Neural cell (in vitro differentiated cells): ENCODE results near the gene GALE. TPM values are rescaled to one million over a fixed set of nuclear protein-coding genes. Genes with fewer than 3 reads are reported as not detected.
A peak's percentile ranks its signal among the peaks of the same experiment; 100 is the strongest.

Source experiments
- H2AFZ ChIP-seq: fragments of 200-600, 300-800 bp; sonication (generic), shearing (Covaris generic); 2 replicates; pipeline ENCODE4 v1.6.0; 2014; ENCODE audit warnings: low read depth, mild to moderate bottlenecking, antibody characterized with exemption, low read length, moderate library complexity
- H3F3A ChIP-seq: fragments of 200-600 bp; shearing (Covaris generic); 2 replicates; pipeline ENCODE4 v1.6.1; 2016; ENCODE audit warnings: mild to moderate bottlenecking, moderate library complexity, mixed read lengths, antibody characterized with exemption, low read length; ENCODE audit not compliant: insufficient read depth, poor library complexity, severe bottlenecking
- H3K27ac ChIP-seq: fragments of 200-600, 300-800 bp; sonication (generic), shearing (Covaris generic); 2 replicates; pipeline ENCODE4 v1.5.1; 2014; ENCODE audit warnings: mild to moderate bottlenecking, low read length, moderate library complexity
- H3K27me3 ChIP-seq: fragments of 300-800, 200-600 bp; sonication (generic), shearing (Covaris generic); 2 replicates; pipeline ENCODE4 v1.6.0; 2014; ENCODE audit warnings: mild to moderate bottlenecking, low read depth, low read length, moderate library complexity; ENCODE audit not compliant: insufficient read depth
- H3K36me3 ChIP-seq: fragments of 300-800, 200-600 bp; sonication (generic), shearing (Covaris generic); 2 replicates; pipeline ENCODE4 v1.5.1; 2014; ENCODE audit warnings: mild to moderate bottlenecking, antibody characterized with exemption, low read length, moderate library complexity; ENCODE audit not compliant: insufficient read depth
- H3K4me2 ChIP-seq: fragments of 300-800, 200-600 bp; sonication (generic), shearing (Covaris generic); 2 replicates; pipeline ENCODE4 v1.6.0; 2014; ENCODE audit warnings: mild to moderate bottlenecking, low read length
- H3K4me3 ChIP-seq: fragments of 300-800, 200-600 bp; sonication (generic), shearing (Covaris generic); 2 replicates; pipeline ENCODE4 v1.5.1; 2014; ENCODE audit warnings: mild to moderate bottlenecking, low read length, moderate library complexity
- H3K79me2 ChIP-seq: fragments of 200-600 bp; shearing (Covaris generic); replicated peaks from 2 replicates; pipeline ENCODE4 v1.6.0; 2014; ENCODE audit warnings: mild to moderate bottlenecking, low read length, moderate library complexity; ENCODE audit not compliant: insufficient read depth
- H3K9ac ChIP-seq: fragments of 300-800, 200-600 bp; sonication (generic), shearing (Covaris generic); 2 replicates; pipeline ENCODE4 v1.6.1; 2016; ENCODE audit warnings: mild to moderate bottlenecking, low read length, mixed read lengths
- H3K9me2 ChIP-seq: fragments of 200-600 bp; shearing (Covaris generic); 2 replicates; pipeline ENCODE4 v1.6.1; 2016; ENCODE audit warnings: mild to moderate bottlenecking, low read length, mixed read lengths; ENCODE audit not compliant: insufficient read depth
- H3K9me3 ChIP-seq: fragments of 200-600, 300-800 bp; sonication (generic), shearing (Covaris generic); 2 replicates; pipeline ENCODE4 v1.6.1; 2016; ENCODE audit warnings: mild to moderate bottlenecking, mixed run types, low read length, moderate library complexity, mixed read lengths
- H4K20me1 ChIP-seq: fragments of 200-600 bp; shearing (Covaris generic); 2 replicates; pipeline ENCODE4 v1.6.1; 2016; ENCODE audit warnings: mild to moderate bottlenecking, mixed run types; ENCODE audit not compliant: insufficient read depth
- CTCF ChIP-seq: fragments of 450-650 bp; IDR thresholded peaks from 2 replicates; pipeline ENCODE4 v1.5.1; 2014; ENCODE audit warnings: antibody characterized with exemption, mild to moderate bottlenecking, moderate library complexity; ENCODE audit not compliant: poor library complexity, severe bottlenecking
- EP300 ChIP-seq: fragments of 450-650 bp; conservative IDR thresholded peaks from 2 replicates; pipeline ENCODE4 v1.6.1; 2014; ENCODE audit warnings: antibody characterized with exemption, mild to moderate bottlenecking, moderate library complexity; ENCODE audit not compliant: poor library complexity, severe bottlenecking
- EZH2 ChIP-seq: fragments of 200-600, 300-800 bp; shearing (Covaris generic), sonication (generic); IDR thresholded peaks from 2 replicates; pipeline ENCODE4 v1.6.1; 2014; ENCODE audit warnings: antibody characterized with exemption, low read length, borderline replicate concordance, mild to moderate bottlenecking; ENCODE audit not compliant: insufficient read depth, poor library complexity, severe bottlenecking
- MXI1 ChIP-seq: fragments of 450-650 bp; conservative IDR thresholded peaks from 2 replicates; pipeline ENCODE4 v1.6.1; 2014; ENCODE audit warnings: antibody characterized with exemption, mild to moderate bottlenecking; ENCODE audit not compliant: poor library complexity, severe bottlenecking
- POLR2AphosphoS5 ChIP-seq: IDR thresholded peaks from 2 replicates; pipeline ENCODE4 v1.6.1; 2012
- RAD21 ChIP-seq: fragments of 450-650 bp; conservative IDR thresholded peaks from 2 replicates; pipeline ENCODE4 v1.6.1; 2014; ENCODE audit warnings: antibody characterized with exemption, mild to moderate bottlenecking, moderate library complexity
- REST ChIP-seq: IDR thresholded peaks from 2 replicates; pipeline ENCODE4 v1.6.1; 2012; ENCODE audit warnings: borderline replicate concordance
- SMC3 ChIP-seq: fragments of 450-650 bp; conservative IDR thresholded peaks from 2 replicates; pipeline ENCODE4 v1.6.1; 2014; ENCODE audit warnings: antibody characterized with exemption, mild to moderate bottlenecking, moderate library complexity; ENCODE audit not compliant: poor library complexity
- TAF1 ChIP-seq: IDR thresholded peaks from 2 replicates; pipeline ENCODE4 v1.6.1; 2012; ENCODE audit warnings: low read depth
- polyA plus RNA-seq: library from polyadenylated mRNA; depleted of rRNA; stranded (reverse); fragments of >200 nt; gene quantifications from 2 replicates; pipeline ENCODE4 v1.2.3, GENCODE V29; 2014

GALE gene
- polyA plus RNA-seq, 1 donor from 2014 or later = 109 TPM

GRCh38 chr1:23799570-23800399 is 769 bp downstream of the GALE start:
- H3K36me3 ChIP-seq = peaks cover 4% of the 10 kb centered on the region
- H3K79me2 ChIP-seq = no peaks in the 10 kb centered on the region
- no peaks in the 10 kb centered on the region for H3K9me3 ChIP-seq
- no peaks in the 10 kb centered on the region for H4K20me1 ChIP-seq
- TF ChIP-seq POLR2AphosphoS5 (no peak), EP300 (no peak), SMC3 (no peak), TAF1 (no peak), EZH2 (no peak), RAD21 (no peak), CTCF (no peak), MXI1 (no peak)
- peak overlapping the region; percentile 93 for H3K4me2 ChIP-seq
- peak overlapping the region; percentile 80 for H2AFZ ChIP-seq
- peak overlapping the region; percentile 68 for H3K27ac ChIP-seq
- H3K9ac ChIP-seq = peak overlapping the region; percentile 86
- H3F3A ChIP-seq = no peaks in the 10 kb centered on the region
- peak overlapping the region; percentile 94 for H3K4me3 ChIP-seq
- no peaks in the 10 kb centered on the region for H3K9me2 ChIP-seq
- no peaks in the 10 kb centered on the region for H3K27me3 ChIP-seq

GRCh38 chr1:23799255-23799569 is 1.3 kb downstream of the GALE start:
- H3K36me3 ChIP-seq = peaks cover 4% of the 10 kb centered on the region
- no peaks in the 10 kb centered on the region for H4K20me1 ChIP-seq
- H3K9me3 ChIP-seq = no peaks in the 10 kb centered on the region
- no peaks in the 10 kb centered on the region for H3K9me2 ChIP-seq
- H3K27me3 ChIP-seq = no peaks in the 10 kb centered on the region
- H3K4me2 ChIP-seq = peak overlapping the region; percentile 93
- no peaks in the 10 kb centered on the region for H3F3A ChIP-seq
- H3K4me3 ChIP-seq = peak overlapping the region; percentile 94
- H3K79me2 ChIP-seq = no peaks in the 10 kb centered on the region
- no peak overlapping the region for H3K27ac ChIP-seq
- TF ChIP-seq SMC3 (no peak), REST (no peak)
- H3K9ac ChIP-seq = peak overlapping the region; percentile 86
- no peak overlapping the region for H2AFZ ChIP-seq
